Measurements from ENCODE around the gene DACH1. TPM values are rescaled to one million over a fixed set of nuclear protein-coding genes. Genes with fewer than 3 reads are reported as not detected.

The DACH1 gene
- total RNA-seq, 1 donor from 2014 or later: not detected

GRCh38 chr13:71721104-71721503 lies 145.9 kb downstream of the DACH1 start:
- H3K27me3 Mint-ChIP-seq: no peaks in the 10 kb centered on the region
- DNase-seq (no peak), ATAC-seq (ENCODE audit: low read depth) (no peak)
- ChIA-PET CTCF (no interaction called here), POLR2A (no interaction called here)
- H3K9me3 Mint-ChIP-seq: peaks cover 3% of the 10 kb centered on the region
- no peak overlapping the region for H3K4me3 Mint-ChIP-seq
- intact Hi-C loops (cut with micrococcal nuclease): no loop called here
- no peaks in the 10 kb centered on the region for H3K4me1 Mint-ChIP-seq
- no peak for TF ChIP-seq CTCF (IDR thresholded peaks at IDR 0.05)
- H3K27ac Mint-ChIP-seq: no peak overlapping the region
- no peaks in the 10 kb centered on the region for H3K36me3 Mint-ChIP-seq (ENCODE audit: low read depth)

- no peaks in the 10 kb centered on the region for H3K9me3 Mint-ChIP-seq
- POLR2A ChIA-PET: no interaction called here
- no peak overlapping the region for H3K27ac Mint-ChIP-seq
- no peaks in the 10 kb centered on the region for H3K27me3 Mint-ChIP-seq
- no peak for TF ChIP-seq CTCF (IDR thresholded peaks at IDR 0.05)
- ATAC-seq (ENCODE audit: low read depth) (no peak), DNase-seq (no peak)
- no peaks in the 10 kb centered on the region for H3K36me3 Mint-ChIP-seq (ENCODE audit: low read depth)
- intact Hi-C loops (cut with micrococcal nuclease): no loop called here
- no peaks in the 10 kb centered on the region for H3K4me1 Mint-ChIP-seq
- CTCF ChIA-PET: no interaction called here
- H3K4me3 Mint-ChIP-seq: no peak overlapping the region
These were observed 148.1 kb downstream of the DACH1 start for GRCh38 chr13:71718931-71719330.

- H3K9me3 Mint-ChIP-seq: no peaks in the 10 kb centered on the region
- H3K4me3 Mint-ChIP-seq: no peak overlapping the region
- ChIA-PET POLR2A (no interaction called here), CTCF (no interaction called here)
- TF ChIP-seq CTCF (IDR thresholded peaks at IDR 0.05): no peak
- ATAC-seq (ENCODE audit: low read depth) (no peak), DNase-seq (no peak)
- intact Hi-C loops (cut with micrococcal nuclease): no loop called here
- no peaks in the 10 kb centered on the region for H3K27me3 Mint-ChIP-seq
- H3K4me1 Mint-ChIP-seq: no peaks in the 10 kb centered on the region
- H3K27ac Mint-ChIP-seq: no peak overlapping the region
- H3K36me3 Mint-ChIP-seq (ENCODE audit: low read depth): no peaks in the 10 kb centered on the region
These were observed 152.1 kb downstream of the DACH1 start for GRCh38 chr13:71714802-71715375.

- Mint-ChIP-seq H3K9me3 (peaks cover 3% of the 10 kb centered on the region), H3K27ac (no peak overlapping the region), H3K27me3 (no peaks in the 10 kb centered on the region), H3K4me3 (no peak overlapping the region), H3K36me3 (ENCODE audit: low read depth) (no peaks in the 10 kb centered on the region), H3K4me1 (no peaks in the 10 kb centered on the region)
- no peak for DNase-seq
- no peak for TF ChIP-seq CTCF (IDR thresholded peaks at IDR 0.05)
- CTCF ChIA-PET: no interaction called here
- intact Hi-C loops (cut with micrococcal nuclease): no loop called here
- no peak for ATAC-seq (ENCODE audit: low read depth)
- POLR2A ChIA-PET: no interaction called here
These were observed 153.9 kb downstream of the DACH1 start for GRCh38 chr13:71712988-71713653.

- no peaks in the 10 kb centered on the region for H3K27me3 Mint-ChIP-seq
- ChIA-PET CTCF (no interaction called here), POLR2A (no interaction called here)
- H3K4me1 Mint-ChIP-seq: no peaks in the 10 kb centered on the region
- no peak for ATAC-seq (ENCODE audit: low read depth)
- intact Hi-C loops (cut with micrococcal nuclease): no loop called here
- H3K9me3 Mint-ChIP-seq: peaks cover 3% of the 10 kb centered on the region
- H3K4me3 Mint-ChIP-seq: no peak overlapping the region
- TF ChIP-seq CTCF (IDR thresholded peaks at IDR 0.05): no peak
- DNase-seq: no peak
- no peak overlapping the region for H3K27ac Mint-ChIP-seq
- no peaks in the 10 kb centered on the region for H3K36me3 Mint-ChIP-seq (ENCODE audit: low read depth)
These were observed 162.3 kb downstream of the DACH1 start for GRCh38 chr13:71704656-71705055.
